HepG2 (cell line): ENCODE data around the gene ARG2. TPM values are rescaled to one million over a fixed set of nuclear protein-coding genes. Genes with fewer than 3 reads are reported as not detected.
"Not testable (repeated sequence)": the region's sequence is repeated elsewhere in the genome, so short reads cannot be mapped to it uniquely, and the experiment has no call there.

Experiments
- ATAC-seq: fragments of 200-7000 bp; cut with Tn5 transposase; 3 replicates; pipeline ENCODE4 v1.9.1; 2020; ENCODE audit warnings: mild to moderate bottlenecking, moderate library complexity
- BruUV-seq: library from RNA; stranded (reverse); fragments of 400-500 nt; replicated peaks from 2 replicates; lab custom pipeline; 2021; lab: Mats Ljungman, UMichigan
- CTCF ChIA-PET: fragments of 300-600 bp; formaldehyde crosslinking; extraction: SDS; loops from one replicate; lab custom pipeline; 2021; ENCODE audit warnings: low total read pairs, inconsistent platforms, low intra/inter-chr PET ratio; lab: Yijun Ruan, JAX
- POLR2A ChIA-PET: fragments of 350-600 bp; sonication (Branson Sonifier 250); formaldehyde crosslinking; loops from one replicate; lab custom pipeline; 2020; ENCODE audit warnings: antibody characterized with exemption, inconsistent platforms; lab: Yijun Ruan, JAX
- DNase-seq: peaks from one replicate; pipeline ENCODE4 v3.0.0-alpha.2; 2015; ENCODE audit warnings: low spot score
- FAIRE-seq: peaks from 3 replicates; lab custom pipeline; 2011; peaks lifted over from hg19 to GRCh38; lab: Jason Lieb, UNC
- H2AFZ ChIP-seq: one replicate; pipeline ENCODE4 v1.6.1; 2011; ENCODE audit warnings: low read length, inconsistent platforms
- H3K27ac ChIP-seq: fragments of 300-600 bp; 3 replicates; pipeline ENCODE4 v1.8.0; 2011; ENCODE audit warnings: mixed run types, mild to moderate bottlenecking, mixed read lengths, low read length, inconsistent platforms; ENCODE audit not compliant: insufficient read depth; ENCODE audit errors: extremely low read length
- H3K27me3 ChIP-seq, 2 experiments: fragments of 200-600 bp in 1 of 2; 2 replicates in 1 of 2; 3 replicates in 1 of 2; pipeline versions ENCODE4 v1.6.0 to v1.8.0; 2011; ENCODE audit warnings: low read length in 2 of 2, mild to moderate bottlenecking in 2 of 2, moderate library complexity in 2 of 2, inconsistent platforms in 1 of 2; ENCODE audit not compliant: insufficient read depth in 2 of 2, control insufficient read depth in 1 of 2
- H3K36me3 ChIP-seq, 2 experiments: fragments of 200-600 bp in 1 of 2; replicated peaks in 1 of 2; 2 replicates in 1 of 2; 3 replicates in 1 of 2; pipeline versions ENCODE4 v1.5.1 to v1.8.0; 2011; ENCODE audit warnings: low read length in 2 of 2, inconsistent platforms in 1 of 2; ENCODE audit not compliant: insufficient read depth in 2 of 2, control insufficient read depth in 1 of 2
- H3K4me1 ChIP-seq: 2 replicates; pipeline ENCODE4 v1.5.1; 2012; ENCODE audit warnings: low read length, inconsistent platforms; ENCODE audit not compliant: insufficient read depth
- H3K4me2 ChIP-seq: 2 replicates; pipeline ENCODE4 v1.6.0; 2011; ENCODE audit warnings: low read depth, low read length, inconsistent platforms
- H3K4me3 ChIP-seq, 3 experiments: fragments of 200-600 bp in 1 of 3; sonication (generic), shearing (Covaris generic) in 1 of 3; replicated peaks in 1 of 3; 2 replicates each; pipeline ENCODE4 v1.5.1; 2011 to 2016; ENCODE audit warnings: low read length in 3 of 3, inconsistent platforms in 2 of 3, low read depth in 2 of 3, mild to moderate bottlenecking in 2 of 3, control low read depth in 1 of 3, mixed read lengths in 1 of 3; ENCODE audit not compliant: insufficient read depth in 1 of 3
- H3K79me2 ChIP-seq: one replicate; pipeline ENCODE4 v1.6.1; 2011; ENCODE audit warnings: low read length, inconsistent platforms; ENCODE audit not compliant: insufficient read depth
- H3K9ac ChIP-seq: 2 replicates; pipeline ENCODE4 v1.6.0; 2011; ENCODE audit warnings: mild to moderate bottlenecking, low read depth, low read length, inconsistent platforms; ENCODE audit not compliant: insufficient read depth
- H3K9me3 ChIP-seq: 2 replicates; pipeline ENCODE4 v1.5.1; 2012; ENCODE audit warnings: mild to moderate bottlenecking, low read length
- H4K20me1 ChIP-seq: 2 replicates; pipeline ENCODE4 v1.6.0; 2011; ENCODE audit warnings: inconsistent platforms, mild to moderate bottlenecking, low read length, moderate library complexity; ENCODE audit not compliant: insufficient read depth
- AGO1 ChIP-seq: fragments of 200-400 bp; formaldehyde crosslinking; IDR thresholded peaks from 2 replicates; pipeline ENCODE4 v1.6.1; 2017; ENCODE audit warnings: mild to moderate bottlenecking, low read depth, low read length, moderate library complexity; ENCODE audit not compliant: poor library complexity, severe bottlenecking
- ATF4 ChIP-seq, 2 experiments: fragments of 450-650 bp in 1 of 2; sonication (generic) in 1 of 2; formaldehyde crosslinking; IDR thresholded peaks; 2 replicates each; pipeline versions ENCODE4 v1.5.0 to v1.8.0; 2020 to 2022; ENCODE audit warnings: mild to moderate bottlenecking in 1 of 2, missing genetic modification reagents in 1 of 2
- CHD2 ChIP-seq: IDR thresholded peaks from 2 replicates; pipeline ENCODE4 v1.6.1; 2011; ENCODE audit warnings: low read depth, low read length, improper control_type of control experiment
- PAXIP1 ChIP-seq: sonication (generic); formaldehyde crosslinking; conservative IDR thresholded peaks from 2 replicates; pipeline ENCODE4 v1.4.0; 2020; ENCODE audit warnings: mild to moderate bottlenecking, missing genetic modification reagents, moderate library complexity
- PHF21A ChIP-seq: sonication (generic); formaldehyde crosslinking; IDR thresholded peaks from 2 replicates; pipeline ENCODE4 v1.5.0; 2020; ENCODE audit warnings: mild to moderate bottlenecking, missing genetic modification reagents
- RAD51 ChIP-seq: fragments of 450-650 bp; IDR thresholded peaks from 2 replicates; pipeline ENCODE4 v1.6.1; 2016; ENCODE audit warnings: borderline replicate concordance
- SIX4 ChIP-seq: sonication (generic); formaldehyde crosslinking; IDR thresholded peaks from 2 replicates; pipeline ENCODE4 v1.4.0; 2020; ENCODE audit warnings: missing genetic modification reagents
- SOX5 ChIP-seq: IDR thresholded peaks from 2 replicates; pipeline ENCODE4 v1.6.1; 2016; ENCODE audit warnings: borderline replicate concordance
- SOX6 ChIP-seq, 2 experiments: fragments of 450-650 bp in 1 of 2; sonication (generic) in 1 of 2; formaldehyde crosslinking in 1 of 2; IDR thresholded peaks; 2 replicates each; pipeline versions ENCODE4 v1.4.0 to v1.6.1; 2017 to 2020; ENCODE audit warnings: antibody characterized with exemption in 1 of 2, mild to moderate bottlenecking in 1 of 2, missing genetic modification reagents in 1 of 2
- ZBTB21 ChIP-seq: sonication (generic); formaldehyde crosslinking; IDR thresholded peaks from 2 replicates; pipeline ENCODE4 v1.4.0; 2020; ENCODE audit warnings: missing genetic modification reagents
- ZBTB34 ChIP-seq: sonication (generic); formaldehyde crosslinking; IDR thresholded peaks from 2 replicates; pipeline ENCODE4 v1.8.0; 2022; ENCODE audit warnings: mild to moderate bottlenecking, missing genetic modification reagents
- ZNF672 ChIP-seq: sonication (generic); formaldehyde crosslinking; IDR thresholded peaks from 2 replicates; pipeline ENCODE4 v1.8.1; 2022; ENCODE audit warnings: missing genetic modification reagents
- ZSCAN12 ChIP-seq: sonication (generic); formaldehyde crosslinking; IDR thresholded peaks from 2 replicates; pipeline ENCODE4 v1.9.0; 2021; ENCODE audit warnings: mild to moderate bottlenecking, missing genetic modification reagents
- WGBS: methylation state at CpG from one replicate; pipeline ENCODE4 v1.1.6; 2017; ENCODE audit warnings: low lambda C conversion rate; 5-methylcytosine and 5-hydroxymethylcytosine counted together
- in situ Hi-C: cut with HindIII; loops from 2 replicates; pipeline ENCODE4 v1.10.0; 2017; ENCODE audit warnings: low pct_unique_long_range_greater_than_20kb; ENCODE audit not compliant: extremely low pct_ligation_motif_present
- intact Hi-C: fragments of 100-400 bp; cut with micrococcal nuclease; formaldehyde crosslinking; loops from one replicate; pipeline ENCODE4 v1.10.0; 2022; ENCODE audit not compliant: unreplicated experiment
- polyA plus RNA-seq, 8 experiments: library from polyadenylated mRNA; depleted of rRNA in 3 of 8; stranded (reverse) in 7 of 8; unstranded in 1 of 8; fragments of >200 nt; fragmentation: Illumina TruSeq in 4 of 8; extraction: Trizol in 4 of 8; gene quantifications; 2 replicates each; pipeline versions ENCODE4 v1.2.1 to v1.2.3, GENCODE V29; 2011 to 2016; ENCODE audit warnings: low read depth in 4 of 8, missing spikeins in 1 of 8, mixed read lengths in 1 of 8; ENCODE audit not compliant: insufficient read depth in 1 of 8
- total RNA-seq, 5 experiments: library from RNA; depleted of rRNA; stranded (reverse); fragments of >200 nt; fragmentation: Illumina TruSeq; extraction: Trizol; gene quantifications; 2 replicates each; pipeline ENCODE4 v1.2.3, GENCODE V29; 2016; ENCODE audit warnings: low read depth in 1 of 5
- TF ChIP-seq, protein P1 (sequence below): sonication (generic); formaldehyde crosslinking; IDR thresholded peaks from 2 replicates; pipeline ENCODE4 v1.5.0; 2020; ENCODE audit warnings: mild to moderate bottlenecking, missing genetic modification reagents

Gene ARG2
- total and polyA plus RNA-seq, 2 of the 13 experiments (the other 11 are each of a cell fraction or from before 2014, with no cell fraction given), result 37.5 to 73.6 TPM

GRCh38 chr14:67623114-67623513 lies 3.4 kb downstream of the ARG2 start (continued):
- TF ChIP-seq PAXIP1 (CRISPR knock-in tag), result peak; percentile 51
- peak in 1 of 2 experiments; percentile 93; a peak in 2 of 4 replicates for TF ChIP-seq ATF4 (CRISPR knock-in tag; IDR thresholded peaks at IDR 0.05)
- peak; percentile 86 for TF ChIP-seq SOX5 (CRISPR knock-in tag)
- TF ChIP-seq ZBTB34, result no peak
- TF ChIP-seq AGO1, result no peak
- TF ChIP-seq RAD51, result no peak
- TF ChIP-seq CHD2, result no peak
- no peak for TF ChIP-seq ZNF672 (CRISPR knock-in tag)
- no peak for TF ChIP-seq ZSCAN12 (CRISPR knock-in tag)
- TF ChIP-seq SIX4 (CRISPR knock-in tag), result peak; percentile 98
- TF ChIP-seq ZBTB21, result peak; percentile 90
- TF ChIP-seq, protein P1, sequence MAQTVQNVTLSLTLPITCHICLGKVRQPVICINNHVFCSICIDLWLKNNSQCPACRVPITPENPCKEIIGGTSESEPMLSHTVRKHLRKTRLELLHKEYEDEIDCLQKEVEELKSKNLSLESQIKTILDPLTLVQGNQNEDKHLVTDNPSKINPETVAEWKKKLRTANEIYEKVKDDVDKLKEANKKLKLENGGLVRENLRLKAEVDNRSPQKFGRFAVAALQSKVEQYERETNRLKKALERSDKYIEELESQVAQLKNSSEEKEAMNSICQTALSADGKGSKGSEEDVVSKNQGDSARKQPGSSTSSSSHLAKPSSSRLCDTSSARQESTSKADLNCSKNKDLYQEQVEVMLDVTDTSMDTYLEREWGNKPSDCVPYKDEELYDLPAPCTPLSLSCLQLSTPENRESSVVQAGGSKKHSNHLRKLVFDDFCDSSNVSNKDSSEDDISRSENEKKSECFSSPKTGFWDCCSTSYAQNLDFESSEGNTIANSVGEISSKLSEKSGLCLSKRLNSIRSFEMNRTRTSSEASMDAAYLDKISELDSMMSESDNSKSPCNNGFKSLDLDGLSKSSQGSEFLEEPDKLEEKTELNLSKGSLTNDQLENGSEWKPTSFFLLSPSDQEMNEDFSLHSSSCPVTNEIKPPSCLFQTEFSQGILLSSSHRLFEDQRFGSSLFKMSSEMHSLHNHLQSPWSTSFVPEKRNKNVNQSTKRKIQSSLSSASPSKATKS (CRISPR knock-in tag), result no peak
- no peak for TF ChIP-seq SOX6 (IDR thresholded peaks at IDR 0.05)
- peak; percentile 88 for TF ChIP-seq SOX6 (CRISPR knock-in tag; IDR thresholded peaks at IDR 0.05)
- TF ChIP-seq PHF21A (CRISPR knock-in tag), result peak; percentile 49; the same call in 1 of the 2 replicates

DNA sequence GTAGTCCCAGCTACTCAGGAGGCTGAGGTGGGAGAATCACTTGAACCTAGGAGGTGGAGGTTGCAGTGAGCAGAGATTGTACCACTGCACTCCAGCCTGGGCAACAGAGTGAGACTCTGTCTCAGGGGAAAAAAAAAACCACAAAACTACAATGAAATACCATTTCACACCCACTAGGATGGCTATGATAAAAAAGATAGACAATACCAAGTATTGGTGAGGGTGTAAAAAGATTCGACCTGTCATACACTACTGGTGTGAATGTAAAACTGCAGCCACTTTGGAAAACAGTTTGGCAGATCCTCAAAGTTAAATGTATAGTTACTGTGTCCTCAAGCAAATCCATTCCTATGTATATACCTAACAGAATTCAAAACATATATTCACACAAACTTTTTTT lies 6.4 kb downstream of the ARG2 start:
- H3K79me2 ChIP-seq, H3K27me3 ChIP-seq, H3K36me3 ChIP-seq, in situ Hi-C loops, H3K9me3 ChIP-seq, H4K20me1 ChIP-seq, H3K4me2 ChIP-seq, H3K9ac ChIP-seq, H3K27ac ChIP-seq, H3K4me3 ChIP-seq, FAIRE-seq, H2AFZ ChIP-seq, DNase-seq, ATAC-seq, intact Hi-C loops, CTCF ChIA-PET, BruUV-seq, POLR2A ChIA-PET: not testable (repeated sequence)
- 100% methylated on average over 1 of the region's 1 CpG for WGBS
- H3K4me1 ChIP-seq, result peaks cover 47% of the 10 kb centered on the region
